Right lobe of liver (tissue), 4 donors: ENCODE measurements around the gene OTOGL.

Source experiments
- CTCF ChIP-seq, 4 donors: fragments of 200-600 bp in 3 of 4; fragments of 450-650 bp in 1 of 4; IDR thresholded peaks; one replicate each; pipeline versions ENCODE4 v1.5.1 to v1.8.0; 2016 to 2022; ENCODE audit warnings: antibody characterized with exemption in 4 of 4, mild to moderate bottlenecking in 2 of 4
- POLR2A ChIP-seq: fragments of 450-650 bp; IDR thresholded peaks from one replicate; pipeline ENCODE4 v1.6.1; 2017; ENCODE audit warnings: antibody characterized with exemption, mild to moderate bottlenecking
- donor health status: DM: no; HTN: no; CAD: no.
- donor health status: DM: no; HTN: no; CAD: no.
- donor health status: DM: no; HTN: yes; CAD: no.

GRCh38 chr12:80373666-80374065, 274.3 kb downstream of the OTOGL start:
- TF ChIP-seq CTCF (IDR thresholded peaks at IDR 0.05) (no peak), POLR2A (no peak)
